Endothelial cell of umbilical vein (primary cell): ENCODE data around the gene TUT1. TPM values are rescaled to one million over a fixed set of nuclear protein-coding genes. Genes with fewer than 3 reads are reported as not detected.

Source experiments
- BruUV-seq: library from RNA; stranded (reverse); fragments of 400-500 nt; replicated peaks from 2 replicates; lab custom pipeline; 2021; lab: Mats Ljungman, UMichigan
- CTCF ChIA-PET: fragments of 300-600, 350-600 bp; sonication (Branson Sonifier 250); formaldehyde crosslinking; loops from one replicate; lab custom pipeline; 2021; ENCODE audit warnings: antibody characterized with exemption, inconsistent platforms; lab: Charles Lee
- POLR2A ChIA-PET: fragments of 300-600, 350-600 bp; sonication (Branson Sonifier 250); formaldehyde crosslinking; loops from one replicate; lab custom pipeline; 2021; ENCODE audit warnings: antibody characterized with exemption, inconsistent platforms; lab: Charles Lee
- DNase-seq: peaks from one replicate; pipeline ENCODE4 v3.0.0-alpha.2; 2011; ENCODE audit warnings: low read depth, low spot score
- FAIRE-seq: peaks from 2 replicates; lab custom pipeline; 2011; peaks lifted over from hg19 to GRCh38; lab: Jason Lieb, UNC
- H2AFZ ChIP-seq: 2 replicates; pipeline ENCODE4 v1.6.0; 2012; ENCODE audit warnings: low read depth, low read length, control low read depth, inconsistent platforms
- H3K27ac ChIP-seq: 2 replicates; pipeline ENCODE4 v1.5.1; 2011; ENCODE audit warnings: low read depth, mild to moderate bottlenecking, control low read depth, low read length, moderate library complexity; ENCODE audit not compliant: insufficient read depth
- H3K27me3 ChIP-seq, 2 experiments: 2 replicates each; pipeline versions ENCODE4 v1.6.0 to v1.6.1; 2011; ENCODE audit warnings: low read length in 2 of 2, mixed read lengths in 1 of 2; ENCODE audit not compliant: control insufficient read depth in 2 of 2, insufficient read depth in 2 of 2
- H3K36me3 ChIP-seq, 2 experiments: 2 replicates in 1 of 2; 3 replicates in 1 of 2; pipeline ENCODE4 v1.5.1; 2011; ENCODE audit warnings: low read length in 2 of 2, mild to moderate bottlenecking in 1 of 2, moderate library complexity in 1 of 2; ENCODE audit not compliant: control insufficient read depth in 2 of 2, insufficient read depth in 2 of 2; ENCODE audit errors: extremely low read depth in 1 of 2
- H3K4me1 ChIP-seq: 3 replicates; pipeline ENCODE4 v1.5.1; 2011; ENCODE audit warnings: mild to moderate bottlenecking, low read length; ENCODE audit not compliant: control insufficient read depth, insufficient read depth; ENCODE audit errors: extremely low read depth
- H3K4me2 ChIP-seq: 2 replicates; pipeline ENCODE4 v1.6.1; 2011; ENCODE audit warnings: low read length, control low read depth, mixed read lengths; ENCODE audit not compliant: insufficient read depth
- H3K4me3 ChIP-seq, 3 experiments: fragments of 200-600 bp in 1 of 3; sonication (generic), shearing (Covaris generic) in 1 of 3; replicated peaks in 1 of 3; 2 replicates each; pipeline ENCODE4 v1.5.1; 2011 to 2016; ENCODE audit warnings: control low read depth in 3 of 3, low read length in 3 of 3, mild to moderate bottlenecking in 2 of 3, inconsistent platforms in 1 of 3, low read depth in 1 of 3, moderate library complexity in 1 of 3; ENCODE audit not compliant: insufficient read depth in 1 of 3
- H3K79me2 ChIP-seq: 2 replicates; pipeline ENCODE4 v1.6.0; 2012; ENCODE audit warnings: low read length, inconsistent platforms; ENCODE audit not compliant: control insufficient read depth, insufficient read depth
- H3K9ac ChIP-seq: replicated peaks from 2 replicates; pipeline ENCODE3; 2011; ENCODE audit warnings: low read length, control low read depth; ENCODE audit not compliant: insufficient read depth; ENCODE audit errors: extremely low read depth
- H3K9me1 ChIP-seq: replicated peaks from 3 replicates; pipeline ENCODE4 v1.6.0; 2011; ENCODE audit warnings: mild to moderate bottlenecking, low read length; ENCODE audit not compliant: control insufficient read depth, insufficient read depth; ENCODE audit errors: extremely low read depth
- H3K9me3 ChIP-seq: replicated peaks from 2 replicates; pipeline ENCODE4 v1.5.1; 2012; ENCODE audit warnings: low read length, inconsistent platforms; ENCODE audit not compliant: control insufficient read depth, insufficient read depth
- H4K20me1 ChIP-seq: replicated peaks from 2 replicates; pipeline ENCODE3; 2011; ENCODE audit warnings: mild to moderate bottlenecking, low read length; ENCODE audit not compliant: control insufficient read depth, insufficient read depth; ENCODE audit errors: extremely low read depth
- EZH2 ChIP-seq: IDR thresholded peaks from 2 replicates; pipeline ENCODE4 v1.6.1; 2012; ENCODE audit warnings: borderline replicate concordance, low read depth, mild to moderate bottlenecking, moderate library complexity, low read length, inconsistent platforms; ENCODE audit not compliant: severe bottlenecking
- FOS ChIP-seq: IDR thresholded peaks from 2 replicates; pipeline ENCODE4 v1.6.1; 2011; ENCODE audit warnings: mild to moderate bottlenecking, low read length, moderate library complexity, borderline replicate concordance; ENCODE audit not compliant: insufficient read depth
- GATA2 ChIP-seq: IDR thresholded peaks from 2 replicates; pipeline ENCODE4 v1.7.0; 2011; ENCODE audit warnings: low read depth, mild to moderate bottlenecking, moderate library complexity, mixed read lengths, low read length; ENCODE audit not compliant: insufficient read length, insufficient read depth
- JUN ChIP-seq: IDR thresholded peaks from 2 replicates; pipeline ENCODE4 v1.6.1; 2011; ENCODE audit warnings: borderline replicate concordance, low read depth; ENCODE audit not compliant: insufficient read length, insufficient read depth
- MAX ChIP-seq: IDR thresholded peaks from 2 replicates; pipeline ENCODE4 v1.6.1; 2011; ENCODE audit not compliant: insufficient read depth, insufficient read length
- MYC ChIP-seq: IDR thresholded peaks from one replicate; pipeline ENCODE4 v1.6.1; 2011; ENCODE audit warnings: mild to moderate bottlenecking, low read depth, low read length
- POLR2A ChIP-seq: IDR thresholded peaks from 2 replicates; pipeline ENCODE4 v1.6.1; 2012; ENCODE audit warnings: low read depth, mild to moderate bottlenecking, control low read depth, low read length
- POLR2AphosphoS5 ChIP-seq: IDR thresholded peaks from 2 replicates; pipeline ENCODE4 v1.6.1; 2012; ENCODE audit warnings: low read depth, mild to moderate bottlenecking, control low read depth, low read length, moderate library complexity; ENCODE audit not compliant: insufficient read depth
- dilution Hi-C: fragments of 300-500 bp; cut with MboI; formaldehyde crosslinking; loops from one replicate; pipeline ENCODE4 v1.15.0; 2019; ENCODE audit warnings: low sequenced_read_pairs; ENCODE audit not compliant: extremely low pct_ligation_motif_present
- intact Hi-C: fragments of 100-400 bp; cut with micrococcal nuclease; formaldehyde crosslinking; loops from one replicate; pipeline ENCODE4 v1.10.0; 2022
- polyA plus RNA-seq, 4 experiments: library from polyadenylated mRNA; depleted of rRNA in 3 of 4; stranded (reverse) in 3 of 4; unstranded in 1 of 4; fragments of >200 nt; gene quantifications; 2 replicates each; pipeline versions ENCODE4 v1.2.1 to v1.2.3, GENCODE V29; 2011 to 2012; ENCODE audit warnings: missing spikeins in 1 of 4
- total RNA-seq: library from RNA; stranded (reverse); gene quantifications from 2 replicates; pipeline ENCODE4 v1.2.3, GENCODE V29; 2021
- TF ChIP-seq, protein P1 (sequence below), 2 donors: IDR thresholded peaks; 1 replicate in 1 of 2; 2 replicates in 1 of 2; pipeline ENCODE4 v1.5.1; 2011; ENCODE audit warnings: low read length in 2 of 2, mild to moderate bottlenecking in 2 of 2, moderate library complexity in 2 of 2, control low read depth in 1 of 2, inconsistent platforms in 1 of 2, low read depth in 1 of 2; ENCODE audit not compliant: insufficient read depth in 1 of 2; ENCODE audit errors: extremely low read depth in 1 of 2

Gene TUT1
- total and polyA plus RNA-seq, 2 donors (not counting 3 experiments of a cell fraction or from before 2014, with no cell fraction given): 12.7 to 16.9 TPM

DNA sequence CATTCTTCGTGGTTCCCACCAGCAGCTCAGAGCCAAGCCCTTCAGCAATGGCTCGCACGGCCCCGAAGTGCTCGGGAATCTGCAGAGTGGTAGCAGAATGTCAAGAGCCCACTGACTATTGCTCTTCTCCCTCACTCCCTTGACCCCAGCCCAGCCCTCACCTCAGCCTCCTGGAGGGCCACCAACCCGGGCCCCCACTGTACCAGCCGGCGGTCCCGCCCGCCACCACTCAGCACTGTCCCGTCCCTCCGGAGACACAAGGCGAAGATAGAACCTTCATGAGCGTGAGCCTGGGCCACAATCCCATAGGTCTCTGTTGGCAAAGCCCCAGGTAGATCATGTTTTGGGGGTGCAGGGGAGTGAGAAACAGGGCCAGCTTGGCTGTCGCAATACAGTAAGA, 14.6 kb upstream of the TUT1 start:
- H3K4me2 ChIP-seq: no peak overlapping the region
- intact Hi-C loops: no loop called here

More for the DNA sequence above, 14.6 kb upstream of the TUT1 start:
- H3K9me1 ChIP-seq: no peaks in the 10 kb centered on the region
- ChIA-PET POLR2A (no interaction called here), CTCF (interaction anchor here (1.9 kb wide), 1 partner anchor 181 kb away, joined by 4 read pairs; no protein-coding TSS in a partner anchor)
- DNase-seq (no peak), FAIRE-seq (no peak)
- peaks cover 10% of the 10 kb centered on the region for H3K79me2 ChIP-seq
- no peak overlapping the region for H3K27ac ChIP-seq
- no peaks in the 10 kb centered on the region for H4K20me1 ChIP-seq
- H3K27me3 ChIP-seq: no peaks in the 10 kb centered on the region
- peaks cover 11% of the 10 kb centered on the region for H3K4me1 ChIP-seq
- dilution Hi-C loops: no loop called here
- H3K4me3 ChIP-seq: no peak overlapping the region
- BruUV-seq: no TSS peak
- H2AFZ ChIP-seq: no peak overlapping the region
- peaks cover 0 to 13% of the 10 kb centered on the region in 2 experiments for H3K36me3 ChIP-seq
- no peaks in the 10 kb centered on the region for H3K9me3 ChIP-seq
- TF ChIP-seq GATA2: no peak
- TF ChIP-seq FOS: no peak
- no peak for TF ChIP-seq EZH2
- TF ChIP-seq POLR2A: no peak
- TF ChIP-seq MAX: no peak
- TF ChIP-seq MYC: no peak
- TF ChIP-seq POLR2AphosphoS5: no peak
- TF ChIP-seq, protein P1, sequence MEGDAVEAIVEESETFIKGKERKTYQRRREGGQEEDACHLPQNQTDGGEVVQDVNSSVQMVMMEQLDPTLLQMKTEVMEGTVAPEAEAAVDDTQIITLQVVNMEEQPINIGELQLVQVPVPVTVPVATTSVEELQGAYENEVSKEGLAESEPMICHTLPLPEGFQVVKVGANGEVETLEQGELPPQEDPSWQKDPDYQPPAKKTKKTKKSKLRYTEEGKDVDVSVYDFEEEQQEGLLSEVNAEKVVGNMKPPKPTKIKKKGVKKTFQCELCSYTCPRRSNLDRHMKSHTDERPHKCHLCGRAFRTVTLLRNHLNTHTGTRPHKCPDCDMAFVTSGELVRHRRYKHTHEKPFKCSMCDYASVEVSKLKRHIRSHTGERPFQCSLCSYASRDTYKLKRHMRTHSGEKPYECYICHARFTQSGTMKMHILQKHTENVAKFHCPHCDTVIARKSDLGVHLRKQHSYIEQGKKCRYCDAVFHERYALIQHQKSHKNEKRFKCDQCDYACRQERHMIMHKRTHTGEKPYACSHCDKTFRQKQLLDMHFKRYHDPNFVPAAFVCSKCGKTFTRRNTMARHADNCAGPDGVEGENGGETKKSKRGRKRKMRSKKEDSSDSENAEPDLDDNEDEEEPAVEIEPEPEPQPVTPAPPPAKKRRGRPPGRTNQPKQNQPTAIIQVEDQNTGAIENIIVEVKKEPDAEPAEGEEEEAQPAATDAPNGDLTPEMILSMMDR (IDR thresholded peaks at IDR 0.05; ENCODE audit: extremely low read depth in 1 of 2, insufficient read depth in 1 of 2, low read depth in 1 of 2, low read length in 2 of 2): no peak
- no peak for TF ChIP-seq JUN
- H3K9ac ChIP-seq: no peak overlapping the region
